Non-pigmented ciliary epithelial cell (primary cell): ENCODE results near the gene PVALB.

Experiments
- DNase-seq: peaks from one replicate; pipeline ENCODE4 v3.0.0-alpha.2; 2010; ENCODE audit warnings: low read depth

Gene PVALB

DNA sequence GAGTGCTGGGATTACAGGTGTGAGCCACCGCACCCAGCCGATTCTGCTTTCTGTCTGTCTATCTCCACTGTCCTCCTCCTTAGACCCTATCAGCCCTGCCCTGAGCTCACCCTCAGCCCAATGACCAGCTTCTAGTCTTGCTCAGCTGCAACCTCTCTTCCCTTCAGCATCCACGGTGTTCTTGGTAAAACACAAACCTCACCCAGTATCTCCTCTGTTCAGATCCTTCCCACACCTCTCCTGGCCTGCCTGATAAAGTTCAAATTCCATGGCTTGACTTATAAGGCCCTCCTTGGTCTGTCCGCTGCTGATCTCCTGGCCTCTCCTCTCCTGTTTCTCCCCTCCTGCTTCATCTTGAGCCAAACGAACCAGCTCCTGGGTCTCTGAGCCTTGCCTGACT is 29.4 kb upstream of the PVALB start:
- no peak for DNase-seq

- no peak for DNase-seq
Measured at GRCh38 chr22:36840106-36840505, 23.3 kb upstream of the PVALB start.

DNA sequence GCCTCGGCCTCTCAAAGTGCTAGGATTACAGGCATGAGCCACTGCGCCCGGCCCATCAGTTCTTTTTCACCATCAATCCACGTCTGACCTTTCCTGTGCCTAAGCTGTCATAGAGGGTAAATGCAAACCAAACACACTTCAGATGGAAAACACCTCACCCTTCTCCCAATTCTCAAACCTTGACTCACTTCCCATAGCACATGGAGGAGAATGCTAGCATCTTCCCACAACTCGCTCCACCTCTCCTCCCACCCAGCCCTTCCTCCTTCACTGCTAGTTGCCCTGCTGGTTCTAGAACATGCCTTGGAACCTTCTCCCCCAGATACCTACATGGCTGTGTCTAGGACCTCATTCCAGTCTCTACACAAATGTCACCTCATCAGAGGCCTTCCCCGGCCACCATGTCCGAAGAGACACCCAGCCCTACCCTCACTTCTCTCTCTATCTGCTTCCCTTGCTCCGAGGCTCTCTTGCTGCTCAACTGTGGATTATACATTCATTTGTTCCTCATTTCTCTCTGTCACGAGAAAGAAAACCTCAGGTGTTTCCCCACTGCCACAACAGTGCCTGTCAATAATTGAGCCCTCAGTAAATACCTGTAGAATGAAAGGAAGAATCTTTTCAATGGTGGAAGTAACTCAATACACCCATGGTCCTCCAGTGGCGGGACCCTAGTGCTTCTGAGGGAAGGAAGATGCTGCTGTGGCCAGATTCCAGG is 22.7 kb upstream of the PVALB start:
- DNase-seq: no peak

- no peak for DNase-seq
Measured at GRCh38 chr22:36838119-36839030, 21.5 kb upstream of the PVALB start.

- DNase-seq: no peak
Measured at GRCh38 chr22:36835903-36836302, 19.1 kb upstream of the PVALB start.

DNA sequence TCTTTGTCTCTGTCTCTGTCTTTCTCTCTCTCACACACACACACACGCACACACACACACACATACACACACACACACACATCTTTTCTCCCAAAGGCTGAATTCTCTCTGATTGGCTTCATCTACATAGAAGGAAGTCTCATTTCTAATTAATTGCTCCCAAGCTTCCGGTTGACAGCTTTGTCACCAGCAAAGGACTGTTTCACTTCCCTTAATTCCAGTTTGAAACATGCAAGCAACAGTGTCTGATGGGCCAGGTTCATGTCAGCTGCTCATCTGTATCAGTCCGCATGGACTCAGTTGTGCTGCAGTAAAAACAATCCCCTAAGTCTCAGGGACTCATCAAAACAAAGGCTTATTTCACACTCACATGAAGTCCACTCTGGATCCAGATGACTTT is 16.2 kb upstream of the PVALB start:
- no peak for DNase-seq

GRCh38 chr22:36831717-36832116 is 14.9 kb upstream of the PVALB start:
- no peak for DNase-seq

GRCh38 chr22:36831206-36831605 is 14.4 kb upstream of the PVALB start:
- DNase-seq: no peak

GRCh38 chr22:36830601-36831000 is 13.8 kb upstream of the PVALB start:
- DNase-seq: no peak

DNA sequence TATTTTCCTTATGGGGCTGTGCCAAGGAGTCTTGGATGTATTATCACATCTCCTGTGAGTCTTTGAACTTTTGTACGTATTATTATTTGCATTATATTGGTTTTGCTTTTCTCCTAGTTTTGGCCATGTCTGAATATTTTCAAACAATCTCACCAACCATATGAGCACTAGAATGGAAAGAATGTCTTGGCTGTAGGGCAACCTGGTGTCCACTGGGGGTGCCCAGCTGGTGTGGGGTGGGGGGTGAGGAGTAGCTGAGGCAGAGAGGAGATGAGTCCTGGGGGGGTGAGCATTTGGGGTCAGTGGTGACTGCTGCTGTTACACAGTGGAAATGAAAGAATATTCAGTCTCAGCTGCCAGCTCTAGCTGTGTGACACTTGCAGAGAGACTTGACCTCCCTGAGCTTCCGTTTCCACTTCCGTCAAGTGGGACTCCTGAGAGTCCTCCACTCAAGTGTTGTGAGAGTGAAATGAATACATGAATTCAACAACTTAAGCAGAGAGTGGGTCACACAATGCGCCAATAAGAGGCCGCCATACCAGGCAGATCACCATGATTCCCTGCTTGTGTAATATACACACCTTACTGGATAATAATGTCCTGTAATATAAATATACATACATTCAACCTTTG is 12.7 kb upstream of the PVALB start:
- DNase-seq: no peak

DNA sequence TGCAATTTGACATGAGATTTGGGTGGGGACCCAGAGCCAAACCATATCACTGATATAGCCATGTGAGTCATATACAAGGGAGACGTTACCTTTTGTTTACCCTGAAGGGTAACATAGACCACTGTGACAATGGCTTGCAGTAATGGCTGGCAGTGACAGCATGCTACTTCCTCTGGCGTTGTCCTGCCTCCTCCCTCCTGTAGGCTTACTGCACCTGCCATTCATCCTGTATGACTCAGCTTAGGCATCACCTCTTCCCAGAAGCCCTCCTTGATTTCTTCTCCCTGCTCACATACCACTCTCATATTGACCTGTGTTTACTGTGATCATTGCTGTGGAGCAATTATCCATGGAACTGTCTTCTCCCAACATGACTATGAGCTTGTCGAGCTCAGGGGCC is 12.0 kb upstream of the PVALB start:
- no peak for DNase-seq

DNA sequence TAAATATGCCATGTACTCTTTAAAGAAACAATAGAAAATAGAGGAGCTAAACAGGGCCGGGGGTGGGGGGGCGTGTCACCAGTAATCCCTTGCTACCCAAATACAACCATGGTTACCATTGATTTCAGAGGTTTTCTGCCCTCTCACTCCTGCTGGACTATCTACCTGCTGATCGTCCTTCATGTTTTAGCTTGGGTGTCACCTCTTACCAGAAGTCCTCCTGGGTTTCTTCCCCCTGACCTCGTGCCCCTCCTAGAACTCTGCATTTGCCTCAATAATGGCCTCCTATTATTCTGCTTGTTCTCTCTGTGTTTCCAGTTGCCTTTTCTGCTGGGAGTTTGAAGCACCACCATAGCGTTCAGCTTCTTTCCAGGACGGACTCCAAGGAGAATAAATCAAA is 9.4 kb upstream of the PVALB start:
- no peak for DNase-seq

- no peak for DNase-seq
Measured at GRCh38 chr22:36824655-36825054, 7.8 kb upstream of the PVALB start.

DNA sequence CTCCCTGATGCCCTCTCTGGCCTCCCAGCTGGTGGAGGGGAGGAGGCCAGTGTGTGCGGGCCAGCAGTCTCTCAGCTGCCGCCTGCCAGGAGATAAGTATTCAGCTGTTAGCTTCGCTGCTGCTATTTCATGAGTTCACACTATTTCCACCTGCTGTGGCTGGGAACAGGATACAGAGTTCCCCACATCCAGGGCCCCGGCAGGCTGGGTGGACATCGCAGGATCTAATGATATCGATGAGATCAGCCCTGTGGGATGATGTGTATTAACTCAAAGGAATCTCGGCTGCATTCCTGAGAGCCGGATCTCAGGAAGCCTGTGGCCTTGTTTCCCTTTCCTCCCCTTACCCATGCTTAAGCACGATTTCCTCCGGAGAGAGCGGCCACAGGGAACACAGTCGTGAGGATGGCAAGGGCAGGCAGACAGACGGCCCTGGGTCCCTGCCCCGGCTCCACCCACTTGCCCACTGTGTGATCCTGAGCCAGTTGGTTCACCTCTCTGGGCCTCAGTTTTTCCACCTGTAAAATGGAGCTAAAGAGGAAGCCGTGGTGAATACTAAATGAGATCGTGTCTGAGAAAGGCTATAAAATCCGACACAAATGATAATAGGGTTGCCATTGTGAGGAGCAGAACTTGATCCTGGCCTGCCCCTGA is 6.5 kb upstream of the PVALB start:
- peak; percentile 18 for DNase-seq

DNA sequence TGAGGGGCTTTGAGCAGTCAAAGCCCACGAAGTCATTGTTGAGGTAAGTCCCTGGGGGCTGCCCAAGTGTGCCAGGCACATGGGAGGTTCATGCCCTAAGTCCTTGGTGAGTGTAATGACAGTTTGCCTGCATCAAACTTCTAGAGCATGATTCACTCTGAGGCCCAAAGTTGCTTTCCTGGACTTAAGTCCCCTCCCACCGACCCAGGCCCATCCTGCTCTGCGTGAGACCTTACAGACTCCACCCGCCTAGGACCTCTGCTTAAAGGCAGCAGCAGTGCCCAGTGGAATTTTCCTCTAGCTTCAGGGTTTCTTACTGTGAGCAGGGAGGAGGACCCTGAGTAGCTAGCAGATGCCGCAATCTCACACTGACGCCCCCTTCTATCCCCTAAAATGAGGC is 5.7 kb upstream of the PVALB start:
- no peak for DNase-seq

- DNase-seq: no peak
Measured at GRCh38 chr22:36819112-36819511, 2.3 kb upstream of the PVALB start.

DNA sequence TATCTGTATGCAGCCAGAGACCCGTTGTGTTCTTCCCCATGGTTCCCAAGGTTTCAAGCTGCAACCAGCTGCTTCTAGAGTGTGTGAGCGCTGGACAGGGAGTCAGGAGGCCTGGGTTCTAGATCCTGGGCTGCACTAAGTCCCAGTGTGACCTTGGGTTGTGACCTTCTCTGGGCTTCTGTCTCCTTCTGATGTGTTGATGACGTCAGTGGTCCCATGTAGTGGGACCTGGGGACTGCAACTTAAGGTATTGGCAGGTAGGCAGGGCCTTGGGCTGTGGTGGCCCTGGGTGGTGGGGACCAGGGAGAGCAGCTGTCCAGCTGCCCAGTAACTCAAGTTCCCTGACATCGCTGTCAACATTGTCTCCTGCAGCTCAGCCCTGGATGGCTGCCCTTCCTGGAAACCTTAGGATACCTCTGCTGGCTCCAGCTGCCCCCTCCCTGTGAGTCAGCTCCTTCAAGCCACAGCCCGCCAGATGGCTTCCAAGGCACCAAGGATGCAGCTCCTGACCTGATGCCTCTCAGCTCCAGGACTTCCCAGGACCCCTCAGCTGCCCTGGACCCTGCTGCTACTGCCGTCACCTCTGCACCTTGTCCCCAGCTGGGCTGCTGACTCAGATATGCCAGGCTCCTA is 1.3 kb upstream of the PVALB start:
- no peak for DNase-seq

DNA sequence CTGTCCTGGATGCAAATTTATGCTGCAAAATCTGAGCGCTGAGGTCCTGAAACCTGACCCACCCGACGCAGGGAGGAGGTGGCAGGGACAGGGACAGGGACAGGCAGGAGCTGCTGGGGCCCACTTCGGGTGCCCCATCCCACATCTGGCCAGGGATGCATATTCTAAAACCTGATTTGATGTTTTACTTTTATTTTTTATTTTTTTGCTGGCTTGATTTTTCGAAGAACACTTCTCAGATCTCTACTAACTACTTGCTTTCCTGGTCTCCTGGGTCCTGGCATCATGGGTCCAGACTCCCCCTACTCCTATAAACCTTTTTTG is 652 bp upstream of the PVALB start:
- DNase-seq: no peak

DNA sequence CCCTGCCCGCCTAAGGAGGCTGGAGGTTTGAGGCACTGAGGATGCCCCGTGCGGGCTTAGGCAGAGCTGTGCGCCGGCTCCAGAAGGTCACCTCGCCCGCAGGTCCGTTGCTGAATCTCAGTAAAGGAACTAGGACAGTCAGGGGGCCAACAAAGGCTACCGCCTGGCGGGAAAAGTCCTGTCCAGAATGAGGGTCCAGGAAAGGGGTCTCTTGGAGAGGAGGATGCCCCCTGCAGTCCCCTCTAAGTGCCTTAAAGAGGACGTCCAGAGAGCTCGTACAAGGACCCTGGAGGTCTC is 548 bp downstream of the PVALB start:
- DNase-seq: no peak

- DNase-seq: no peak
Measured at GRCh38 chr22:36815558-36816338, 1.1 kb downstream of the PVALB start.

DNA sequence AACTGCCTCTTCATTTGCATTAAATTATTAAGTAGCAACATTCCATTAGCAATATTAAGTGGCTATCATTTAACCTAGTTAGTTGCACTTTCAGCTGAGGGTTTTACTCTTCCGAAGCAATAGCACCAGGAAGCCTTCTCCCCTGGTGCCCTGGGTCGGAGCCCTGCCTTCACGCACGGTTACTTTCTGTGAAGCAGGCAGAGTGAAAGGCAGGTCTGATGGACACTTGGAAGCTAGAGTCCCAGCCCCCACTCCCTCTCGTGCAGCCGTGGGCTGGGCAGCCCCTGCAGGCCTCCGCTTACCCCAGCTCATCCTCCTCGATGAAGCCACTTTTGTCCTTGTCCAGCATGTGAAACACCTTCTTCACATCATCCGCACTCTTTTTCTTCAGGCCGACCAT is 2.0 kb downstream of the PVALB start:
- DNase-seq: no peak
